HG03064 (cell line): ENCODE measurements around the gene ARHGAP28.

ENCODE experiments used
- ATAC-seq: cut with Tn5 transposase; IDR thresholded peaks from one replicate; pipeline ENCODE4 v1.9.1; 2021; ENCODE audit warnings: low read depth; ENCODE audit not compliant: unreplicated experiment

Gene ARHGAP28

DNA sequence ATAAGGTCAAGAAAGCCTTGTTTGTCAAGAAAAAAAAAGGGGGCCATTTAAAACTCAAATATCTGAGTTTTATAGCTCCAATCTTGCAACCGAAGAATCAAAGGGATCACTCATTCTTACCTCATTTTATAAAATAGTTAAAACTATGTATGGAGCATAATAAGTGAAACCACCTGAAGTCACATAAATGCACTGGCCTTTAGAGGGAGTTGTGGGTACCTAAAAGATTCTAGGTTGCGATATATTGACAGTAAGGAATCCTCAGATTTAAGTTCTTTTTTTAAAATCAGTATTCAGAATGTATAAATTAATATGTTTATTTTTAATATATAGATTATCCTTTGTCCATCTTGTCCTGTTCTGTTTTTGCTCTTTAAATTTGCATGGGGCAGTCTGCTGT is 3.4 kb downstream of the ARHGAP28 start:
- ATAC-seq: no peak

DNA sequence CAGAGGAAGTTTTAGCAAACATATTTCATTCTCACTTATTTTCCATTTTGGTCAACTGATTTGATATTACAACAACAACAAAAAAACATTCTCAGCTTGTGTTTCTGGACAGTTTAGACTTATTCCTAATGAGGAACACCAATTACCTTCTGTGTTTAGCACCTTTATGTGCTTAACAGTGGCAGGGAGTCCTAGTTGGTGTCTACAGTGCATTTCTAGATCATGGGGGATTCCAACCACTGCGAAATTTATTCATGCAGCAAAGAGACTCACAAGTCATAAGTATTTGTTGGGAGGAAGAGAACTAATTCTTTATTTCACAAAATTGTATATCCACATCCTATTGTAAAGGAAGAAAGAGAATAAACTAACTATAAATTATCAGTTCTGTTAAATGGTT is 4.2 kb downstream of the ARHGAP28 start:
- no peak for ATAC-seq

DNA sequence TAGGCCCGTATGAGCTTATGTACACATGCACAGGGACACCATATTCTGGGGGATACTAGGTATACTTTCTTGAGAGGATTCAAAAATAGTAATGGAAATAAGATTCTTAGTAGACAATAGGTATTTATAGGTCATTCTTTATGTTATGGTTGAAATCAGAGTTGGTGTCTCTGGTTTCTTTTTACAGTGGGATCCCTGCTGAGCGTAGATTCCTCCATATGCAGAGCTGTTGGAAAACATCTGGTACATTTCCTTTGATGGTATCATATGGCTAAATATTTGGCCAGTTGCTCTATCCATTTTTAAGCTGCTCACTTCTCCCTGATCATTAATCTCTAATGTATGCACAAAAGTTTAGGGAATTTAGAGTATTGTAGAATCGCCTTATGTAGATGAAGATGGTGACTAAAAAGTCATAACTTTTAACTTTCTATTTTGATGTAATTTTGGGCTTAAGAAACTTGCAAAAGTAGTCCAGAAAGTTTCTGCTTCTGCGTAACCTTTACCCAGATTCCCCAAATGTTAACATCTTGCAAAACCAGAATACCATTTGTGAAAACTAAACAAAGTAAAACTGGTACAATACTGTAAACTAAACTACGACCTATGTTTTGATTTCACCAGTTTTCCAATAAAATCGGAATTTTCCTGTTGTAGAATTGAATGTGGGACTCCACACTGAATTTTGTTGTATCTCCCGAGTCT is 5.4 kb downstream of the ARHGAP28 start:
- no peak for ATAC-seq

DNA sequence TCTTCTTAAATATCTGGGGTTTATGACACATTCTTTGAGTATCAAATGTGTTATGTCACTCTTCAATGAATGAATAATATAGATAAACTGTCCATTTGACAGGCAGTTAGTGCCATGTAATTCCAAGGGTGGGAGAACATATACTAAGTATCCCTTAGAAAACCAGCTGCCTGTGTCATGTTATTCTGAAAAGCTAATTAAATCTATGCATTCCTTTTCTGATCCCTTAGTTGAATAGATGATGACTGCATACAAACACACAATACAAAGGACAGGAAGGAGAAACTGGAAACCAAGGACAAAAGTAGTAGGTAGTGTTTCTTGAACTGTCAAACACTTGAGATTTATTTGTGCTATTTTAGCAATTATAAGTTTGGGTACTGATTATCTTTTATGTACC is 8.3 kb downstream of the ARHGAP28 start:
- no peak for ATAC-seq

DNA sequence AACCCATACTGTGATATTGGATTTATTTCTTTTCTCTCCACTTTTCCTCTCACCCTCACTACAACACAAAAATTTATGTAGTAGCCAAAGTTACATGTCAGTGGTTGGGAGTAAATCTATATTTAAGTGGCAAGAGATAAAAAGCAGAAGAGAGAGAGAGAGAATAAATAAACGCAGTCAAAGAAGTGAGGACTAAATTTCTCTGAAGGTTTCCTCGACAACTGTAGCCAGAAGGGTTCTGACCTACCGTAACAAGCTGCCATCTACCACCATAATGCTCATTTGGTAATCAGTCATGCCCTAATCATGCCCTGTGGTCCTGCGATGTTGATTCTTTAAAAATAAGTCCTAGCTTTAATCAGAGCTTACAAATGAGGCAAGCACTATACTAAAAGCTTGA is 9.1 kb downstream of the ARHGAP28 start:
- ATAC-seq: no peak

DNA sequence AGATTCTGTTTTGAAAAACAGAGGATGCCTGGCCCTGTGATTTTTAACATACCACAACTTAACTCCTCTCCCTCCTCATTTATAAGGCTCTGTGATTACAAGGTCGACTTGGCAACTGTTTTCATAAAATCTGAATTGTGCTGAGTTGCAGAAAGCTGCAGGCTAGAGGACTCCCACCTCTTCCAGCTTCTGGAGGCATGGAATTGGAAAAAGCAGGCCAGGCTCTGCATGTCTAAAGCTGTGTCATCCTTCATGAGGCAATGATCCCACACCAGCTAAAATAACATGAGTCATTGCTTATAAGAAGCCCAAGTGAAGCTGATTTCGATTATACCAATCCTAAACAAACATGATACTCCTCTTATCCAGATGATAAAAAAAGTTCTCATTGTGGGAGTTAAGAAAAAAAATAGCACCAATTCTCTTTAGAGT is 11.7 kb downstream of the ARHGAP28 start:
- no peak for ATAC-seq

DNA sequence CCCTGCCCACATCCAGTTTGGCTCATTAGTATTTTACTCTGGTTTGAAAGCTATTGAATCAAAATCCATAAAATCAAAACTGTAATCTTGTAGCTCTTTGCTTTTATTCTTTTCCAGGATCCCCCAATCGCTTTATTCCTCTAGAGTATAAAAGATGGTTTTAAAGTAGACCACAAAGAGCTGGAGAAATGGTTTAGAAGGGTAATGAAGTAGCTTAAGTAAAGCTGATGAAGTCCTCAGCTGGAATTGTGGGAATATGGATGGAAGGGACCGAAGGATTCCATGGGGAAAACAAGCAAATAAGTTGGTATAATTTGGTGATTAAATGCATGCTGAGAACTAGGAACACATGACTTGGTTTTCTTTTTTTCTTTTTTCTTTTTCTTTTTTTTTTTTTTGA is 12.3 kb downstream of the ARHGAP28 start:
- ATAC-seq: no peak

DNA sequence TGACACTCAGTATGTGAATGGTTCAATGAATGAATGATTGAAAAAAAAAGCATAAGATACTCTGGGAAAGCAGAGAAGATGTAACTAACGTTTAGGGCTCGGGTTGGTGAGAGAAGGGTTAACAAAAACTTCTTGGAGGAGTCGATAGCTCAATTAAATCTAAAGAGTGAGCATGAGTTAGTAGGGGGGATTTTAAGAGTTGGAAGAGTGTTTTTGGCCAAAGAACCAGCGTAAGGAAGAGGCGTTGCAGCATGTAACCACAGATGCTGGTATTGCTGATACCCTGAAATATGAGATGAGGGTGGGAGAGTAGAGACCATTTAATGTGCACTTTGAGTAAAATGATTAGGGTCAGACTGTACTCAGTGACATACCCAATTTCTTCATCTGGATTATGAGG is 14.5 kb downstream of the ARHGAP28 start:
- ATAC-seq: no peak

DNA sequence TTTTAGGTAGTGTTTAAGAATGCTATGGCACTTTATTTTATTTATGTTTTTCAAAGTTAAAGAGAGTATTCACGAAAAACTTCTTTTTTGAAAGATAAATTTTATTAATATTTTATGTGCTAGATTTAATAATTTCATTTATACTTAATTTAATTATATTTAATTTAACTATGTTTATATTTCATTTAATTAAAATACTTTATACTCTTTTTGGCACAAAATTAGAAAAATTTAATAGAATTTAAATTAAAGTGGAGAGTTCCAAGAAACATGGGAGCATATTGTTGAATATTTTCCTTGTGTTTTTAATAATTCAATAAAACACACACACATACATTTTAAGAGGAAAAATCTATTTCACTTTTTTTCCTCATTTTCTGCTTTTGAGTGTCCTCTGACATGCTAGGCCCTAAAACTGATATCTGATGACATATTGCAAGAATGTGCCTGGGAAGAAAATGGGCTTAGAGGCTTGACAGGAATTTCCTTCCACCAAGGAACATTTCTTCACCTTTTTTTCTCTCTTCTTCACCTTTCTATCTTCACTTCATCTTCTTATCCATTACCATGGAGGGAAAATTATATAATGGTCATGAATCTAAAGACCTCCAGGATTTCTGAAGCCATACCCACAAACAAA is 15.4 kb downstream of the ARHGAP28 start:
- no peak for ATAC-seq

DNA sequence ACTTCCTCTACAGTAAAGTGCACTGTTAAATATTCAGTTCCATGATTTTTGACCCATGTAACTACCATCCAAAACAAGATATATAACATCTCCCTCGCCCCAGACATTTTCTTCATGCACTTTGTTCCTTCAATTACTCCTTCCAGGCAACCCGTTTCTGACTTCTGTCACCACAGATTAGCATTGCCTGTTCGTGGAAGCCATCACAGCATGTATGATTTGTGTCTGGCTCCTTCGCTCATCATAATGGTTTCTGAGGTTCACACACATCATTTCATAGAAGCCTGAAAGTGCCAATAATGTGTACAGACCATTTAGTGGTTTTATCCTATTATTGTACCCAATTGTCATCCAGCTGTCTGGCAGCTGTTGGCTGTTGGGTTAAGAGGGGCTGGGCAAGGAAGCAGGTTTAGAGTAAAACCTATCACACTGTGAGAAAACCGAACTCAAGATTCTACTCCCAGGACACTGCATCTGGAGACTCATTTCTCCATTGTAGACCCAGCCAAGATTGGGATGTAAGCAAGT is 16.1 kb downstream of the ARHGAP28 start:
- no peak for ATAC-seq

DNA sequence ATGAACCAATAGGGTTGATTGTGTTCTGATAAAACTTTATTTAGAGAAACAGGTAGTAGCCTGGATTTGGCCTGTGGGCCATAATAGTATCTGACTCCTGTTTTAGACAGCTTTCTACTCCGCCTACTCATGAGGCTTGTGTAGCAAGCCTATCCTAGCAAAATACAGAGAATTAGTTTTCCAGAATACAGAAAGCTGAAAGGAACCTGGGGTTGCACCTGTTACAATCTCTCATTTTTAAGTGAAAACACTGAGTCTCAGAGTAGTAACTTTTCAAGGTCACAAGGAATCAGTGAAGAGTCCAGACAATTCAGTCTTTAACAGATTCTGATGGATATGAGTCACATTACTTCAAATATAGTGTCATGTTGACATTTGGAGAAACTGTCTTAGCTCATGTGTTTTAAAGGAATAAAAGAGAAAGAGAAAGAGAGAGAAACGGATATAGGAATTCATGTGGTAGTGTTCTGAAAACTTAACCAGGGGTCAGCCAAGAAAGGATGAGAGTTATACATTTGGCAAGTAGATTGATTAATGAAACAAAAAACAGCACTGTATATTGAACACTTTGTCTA is 17.0 kb downstream of the ARHGAP28 start:
- ATAC-seq: no peak

DNA sequence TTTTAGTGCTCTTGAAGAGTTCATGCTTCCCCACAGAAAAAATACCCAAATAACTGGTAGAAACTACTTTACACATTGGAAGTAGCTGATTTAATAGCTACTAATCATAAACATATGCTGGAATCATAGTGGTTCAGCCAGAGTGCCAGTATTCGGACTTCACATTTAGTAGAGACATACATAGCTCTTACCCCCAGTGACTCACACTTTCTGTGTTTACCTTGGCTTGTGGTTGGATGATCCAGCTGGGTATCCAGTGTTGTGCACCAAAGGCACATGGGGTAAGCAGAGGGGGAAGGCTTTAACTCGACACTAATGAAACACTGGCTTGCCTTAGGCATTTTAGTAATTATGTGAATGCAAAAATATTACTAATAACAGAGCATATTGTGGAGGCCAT is 18.1 kb downstream of the ARHGAP28 start:
- ATAC-seq: no peak

DNA sequence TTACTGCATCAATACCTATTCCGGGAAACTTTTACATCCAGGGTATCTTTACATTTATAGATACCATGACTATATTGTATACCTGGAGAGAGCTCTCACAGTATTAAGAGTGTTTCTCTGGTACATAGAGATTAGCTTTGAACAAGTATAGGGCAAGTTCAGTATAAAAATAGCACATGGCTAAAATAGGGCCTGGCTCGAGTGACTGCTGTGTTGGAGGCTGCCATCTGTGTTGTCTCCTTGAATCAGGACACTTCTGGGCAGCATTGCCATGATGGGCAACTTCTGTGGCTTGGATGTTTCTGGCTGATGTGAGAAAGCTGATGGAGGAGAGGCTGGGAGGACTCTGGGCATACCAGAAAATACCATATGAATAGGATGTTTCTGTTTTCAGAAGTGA is 18.7 kb downstream of the ARHGAP28 start:
- ATAC-seq: no peak

DNA sequence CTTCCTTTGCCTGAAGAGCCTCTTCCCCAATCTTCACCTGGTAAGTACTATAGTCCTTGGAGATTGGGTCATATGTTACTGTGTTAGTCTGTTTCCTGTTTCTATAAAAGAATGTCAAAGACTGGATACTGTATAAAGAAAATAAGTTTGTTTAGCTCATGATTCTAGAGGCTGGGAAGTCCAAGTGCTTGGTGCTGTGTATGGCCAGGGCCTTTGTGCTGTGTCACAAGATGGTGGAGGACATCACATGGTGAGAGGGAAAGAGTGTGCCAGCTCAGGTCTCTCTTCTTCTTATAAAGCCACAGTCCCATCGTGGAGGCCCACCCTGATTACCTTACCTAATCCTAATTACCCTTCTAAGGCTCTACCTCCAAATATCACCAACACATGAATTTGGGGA is 20.9 kb downstream of the ARHGAP28 start:
- ATAC-seq: no peak

DNA sequence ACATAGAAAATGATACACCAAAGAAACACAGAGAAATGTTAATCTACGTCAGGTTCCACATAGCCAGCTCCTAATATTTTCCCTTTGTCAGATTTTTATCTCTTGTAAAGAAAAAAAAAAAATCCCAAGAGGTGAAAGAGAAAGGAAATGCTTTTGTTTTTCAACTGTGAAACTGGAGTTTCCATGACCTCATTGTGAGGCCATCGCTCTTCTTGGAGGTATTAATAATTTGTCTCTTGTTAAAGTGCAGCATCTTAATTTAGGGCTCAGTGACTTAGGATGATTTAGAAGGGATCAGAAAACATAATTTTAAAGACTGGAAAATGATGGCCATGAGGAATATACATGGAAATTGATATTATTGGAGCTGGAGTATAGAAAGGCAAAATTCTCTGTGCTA is 21.7 kb downstream of the ARHGAP28 start:
- ATAC-seq: no peak

DNA sequence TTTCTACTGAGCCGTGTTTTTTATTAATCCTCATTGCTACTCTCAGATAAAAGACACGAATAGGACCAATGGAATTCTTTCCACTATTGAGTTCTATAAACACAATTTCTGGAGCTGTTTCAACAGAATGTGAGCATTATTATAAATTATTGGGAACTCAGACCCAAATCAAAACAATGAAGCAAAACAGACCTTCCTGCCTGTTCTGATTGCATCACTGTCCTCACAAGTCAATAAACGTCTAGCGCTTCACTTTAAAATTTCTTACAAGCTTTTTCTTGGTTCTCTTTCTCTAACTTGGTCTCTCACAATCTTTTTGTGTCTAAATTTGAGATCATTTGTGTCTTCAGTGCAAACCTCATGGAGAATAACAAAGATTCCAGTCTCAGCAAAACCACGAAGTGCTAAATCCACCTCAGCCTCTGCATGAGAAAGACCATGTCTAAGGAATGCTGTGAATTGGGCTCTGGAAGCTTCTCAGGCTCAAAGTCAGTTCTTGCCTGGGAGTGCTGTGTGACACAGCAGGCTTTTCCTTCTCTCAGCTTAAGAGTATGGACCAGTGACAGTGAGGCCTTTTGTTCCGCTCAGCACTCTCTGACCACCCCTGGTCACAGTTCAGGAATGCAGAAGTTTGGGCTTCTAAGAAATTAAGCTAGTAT is 22.8 kb downstream of the ARHGAP28 start:
- ATAC-seq: no peak

DNA sequence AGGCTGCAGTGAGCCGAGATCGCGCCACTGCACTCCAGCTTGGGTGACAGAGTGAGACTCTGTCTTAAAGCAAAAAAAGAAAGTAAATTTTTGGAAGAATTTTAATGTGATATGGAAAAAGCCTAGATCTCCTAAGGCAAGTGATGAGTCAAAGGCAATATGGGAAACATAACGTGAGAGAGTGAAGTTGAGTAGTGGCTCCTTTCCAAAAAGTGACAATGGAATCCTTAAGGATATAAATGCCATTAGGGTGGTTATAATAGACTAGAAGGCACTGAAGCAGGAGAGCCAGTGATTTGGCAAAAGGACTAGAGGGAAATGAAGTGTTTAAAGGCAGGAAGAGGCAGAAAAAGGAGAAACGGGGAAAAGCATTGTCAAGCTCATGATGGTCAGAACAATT is 25.6 kb downstream of the ARHGAP28 start:
- no peak for ATAC-seq

DNA sequence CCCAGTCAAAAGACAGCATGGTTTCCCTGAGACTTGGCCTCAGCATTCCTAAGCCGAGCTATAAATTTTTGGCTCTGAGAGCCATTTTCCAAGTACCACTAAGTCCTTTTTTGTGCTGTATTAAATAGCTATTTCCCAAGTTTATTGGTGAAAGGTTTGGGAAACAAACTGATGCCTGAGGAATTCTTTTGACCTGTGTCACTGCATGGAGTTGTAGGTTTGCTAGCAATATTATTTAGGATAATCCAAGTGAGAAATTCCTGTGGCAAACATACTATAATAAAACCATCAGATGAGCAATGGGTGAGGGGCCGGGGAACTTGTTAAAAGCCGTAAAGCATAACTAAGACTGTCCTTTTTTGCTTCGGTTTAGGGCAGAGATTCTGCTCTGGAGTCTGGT is 28.4 kb downstream of the ARHGAP28 start:
- no peak for ATAC-seq

DNA sequence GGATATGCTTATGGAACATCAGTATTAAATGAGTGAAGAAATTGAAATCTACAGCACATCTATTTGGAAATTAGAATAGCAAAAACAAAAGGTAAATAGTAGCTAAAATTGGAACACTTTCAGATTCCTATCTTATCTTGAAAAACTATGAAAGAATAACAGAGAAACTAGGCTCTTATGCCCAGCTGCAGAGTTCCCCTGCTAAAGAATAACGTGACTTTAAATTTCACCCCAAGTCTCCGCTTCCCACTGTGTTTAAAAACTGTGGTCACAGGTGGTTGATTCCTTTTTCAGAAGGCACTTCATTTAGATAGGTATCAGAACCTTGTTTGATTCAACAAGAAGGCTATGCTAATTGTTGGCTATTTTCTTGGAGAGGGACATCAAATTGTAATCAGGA is 30.1 kb downstream of the ARHGAP28 start:
- no peak for ATAC-seq

DNA sequence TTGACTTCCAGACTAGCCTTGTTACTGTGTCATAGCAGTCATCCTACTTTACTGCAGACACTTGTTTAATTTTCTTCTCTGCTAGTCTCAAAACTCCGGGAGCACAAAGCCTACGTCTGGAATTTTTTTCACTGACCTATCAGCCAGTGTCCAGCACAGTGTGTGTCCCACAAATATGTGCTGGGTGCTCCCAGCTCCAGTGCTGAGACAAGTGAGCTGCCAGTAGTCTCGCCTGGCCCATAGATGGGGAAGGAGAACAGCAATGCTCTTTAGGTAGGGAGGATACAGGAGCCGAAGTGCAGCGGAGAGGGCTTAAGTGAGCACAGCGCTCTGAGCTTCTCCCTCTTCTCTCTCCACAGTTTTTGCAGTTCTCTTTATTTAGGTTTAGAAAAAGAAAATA is 34.0 kb downstream of the ARHGAP28 start:
- ATAC-seq: no peak

DNA sequence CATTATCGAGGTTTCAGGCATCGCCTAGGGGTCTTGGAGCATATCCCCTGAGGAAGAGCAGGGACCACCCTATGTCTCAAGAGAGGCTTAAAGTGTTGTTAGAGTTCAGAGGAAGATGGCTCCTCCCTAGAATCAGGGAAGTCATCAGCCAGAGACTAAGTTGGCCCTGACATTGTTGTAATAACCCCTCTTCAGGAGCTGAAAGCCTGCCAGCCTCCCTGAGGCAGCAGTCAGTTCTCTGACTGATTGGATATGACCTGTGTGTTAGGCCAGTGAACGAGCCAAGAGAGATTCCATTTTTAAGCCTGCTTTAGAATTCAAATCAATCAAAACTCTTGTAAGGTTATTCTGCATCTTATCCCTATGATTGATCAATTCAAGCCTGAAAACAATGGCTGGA is 34.9 kb downstream of the ARHGAP28 start:
- ATAC-seq: no peak
